Lower leg skin (tissue), 3 donors: Measurements from ENCODE around the gene RAB22A.

Experiments used
- POLR2A ChIP-seq, 2 donors: fragments of 450-650 bp; IDR thresholded peaks; one replicate each; pipeline ENCODE4 v1.6.1; 2016 to 2017; ENCODE audit warnings: antibody characterized with exemption in 2 of 2, mild to moderate bottlenecking in 1 of 2, moderate library complexity in 1 of 2
- TF ChIP-seq, protein P1 (sequence below), 3 donors: fragments of 450-650 bp; IDR thresholded peaks; one replicate each; pipeline ENCODE4 v1.5.1; 2016; ENCODE audit warnings: antibody characterized with exemption in 3 of 3, mild to moderate bottlenecking in 3 of 3, moderate library complexity in 2 of 3

DNA sequence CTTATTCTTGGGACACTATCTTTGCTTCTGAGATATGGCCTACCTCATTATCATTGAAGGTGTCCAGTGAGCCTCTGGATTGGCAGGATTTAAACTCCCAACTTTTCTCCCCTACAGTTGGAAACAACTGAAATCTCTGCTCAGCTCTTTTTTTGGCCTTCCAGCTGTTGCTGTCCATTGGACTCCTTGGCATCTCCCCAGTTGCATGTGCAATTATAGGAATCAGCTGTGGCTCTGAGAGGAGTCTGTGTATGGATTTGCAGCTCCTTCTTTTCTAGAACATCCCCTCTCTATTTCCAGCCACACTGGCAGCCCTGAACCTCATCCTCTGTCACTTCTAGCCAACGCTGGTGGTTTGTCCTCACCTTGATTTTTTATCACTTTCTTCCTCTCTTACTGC lies 21.2 kb downstream of the RAB22A start:
- TF ChIP-seq, protein P1, sequence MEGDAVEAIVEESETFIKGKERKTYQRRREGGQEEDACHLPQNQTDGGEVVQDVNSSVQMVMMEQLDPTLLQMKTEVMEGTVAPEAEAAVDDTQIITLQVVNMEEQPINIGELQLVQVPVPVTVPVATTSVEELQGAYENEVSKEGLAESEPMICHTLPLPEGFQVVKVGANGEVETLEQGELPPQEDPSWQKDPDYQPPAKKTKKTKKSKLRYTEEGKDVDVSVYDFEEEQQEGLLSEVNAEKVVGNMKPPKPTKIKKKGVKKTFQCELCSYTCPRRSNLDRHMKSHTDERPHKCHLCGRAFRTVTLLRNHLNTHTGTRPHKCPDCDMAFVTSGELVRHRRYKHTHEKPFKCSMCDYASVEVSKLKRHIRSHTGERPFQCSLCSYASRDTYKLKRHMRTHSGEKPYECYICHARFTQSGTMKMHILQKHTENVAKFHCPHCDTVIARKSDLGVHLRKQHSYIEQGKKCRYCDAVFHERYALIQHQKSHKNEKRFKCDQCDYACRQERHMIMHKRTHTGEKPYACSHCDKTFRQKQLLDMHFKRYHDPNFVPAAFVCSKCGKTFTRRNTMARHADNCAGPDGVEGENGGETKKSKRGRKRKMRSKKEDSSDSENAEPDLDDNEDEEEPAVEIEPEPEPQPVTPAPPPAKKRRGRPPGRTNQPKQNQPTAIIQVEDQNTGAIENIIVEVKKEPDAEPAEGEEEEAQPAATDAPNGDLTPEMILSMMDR (IDR thresholded peaks at IDR 0.05): no peak
- TF ChIP-seq POLR2A (IDR thresholded peaks at IDR 0.05): no peak
